HL-60 (cell line): ENCODE results near the gene TSSK2.

Source experiments
- DNase-seq, 2 experiments: peaks; one replicate each; pipeline ENCODE4 v3.0.0-alpha.2; 2010 to 2020; ENCODE audit warnings: low read depth in 1 of 2, low spot score in 1 of 2
- H3K27ac ChIP-seq: fragments of 250-450 bp; sonication (Bioruptor Pico); replicated peaks from 2 replicates; pipeline ENCODE4 v1.5.1; 2020; ENCODE audit warnings: mild to moderate bottlenecking, moderate library complexity
- H3K27me3 ChIP-seq: fragments of 250-450 bp; sonication (Bioruptor Pico); 2 replicates; pipeline ENCODE4 v1.5.1; 2021; ENCODE audit warnings: mild to moderate bottlenecking, moderate library complexity; ENCODE audit not compliant: insufficient read depth, poor library complexity, severe bottlenecking
- H3K4me3 ChIP-seq: replicated peaks from 2 replicates; pipeline ENCODE4 v1.5.1; 2011; ENCODE audit warnings: mild to moderate bottlenecking, control low read depth, low read length; ENCODE audit not compliant: insufficient read depth
- CTCF ChIP-seq: IDR thresholded peaks from one replicate; pipeline ENCODE4 v1.5.1; 2011; ENCODE audit warnings: low read length, control low read depth, inconsistent platforms; ENCODE audit not compliant: insufficient read depth
- GABPA ChIP-seq: IDR thresholded peaks from 2 replicates; pipeline ENCODE4 v1.6.1; 2012; ENCODE audit warnings: low read depth
- POLR2AphosphoS5 ChIP-seq: IDR thresholded peaks from 2 replicates; pipeline ENCODE4 v1.6.1; 2012; ENCODE audit warnings: low read depth
- REST ChIP-seq: IDR thresholded peaks from 2 replicates; pipeline ENCODE4 v1.6.1; 2012; ENCODE audit warnings: low read depth; ENCODE audit not compliant: insufficient replicate concordance
- SPI1 ChIP-seq: IDR thresholded peaks from 2 replicates; pipeline ENCODE4 v1.6.1; 2012; ENCODE audit warnings: low read depth, mild to moderate bottlenecking, borderline replicate concordance

The TSSK2 gene

DNA sequence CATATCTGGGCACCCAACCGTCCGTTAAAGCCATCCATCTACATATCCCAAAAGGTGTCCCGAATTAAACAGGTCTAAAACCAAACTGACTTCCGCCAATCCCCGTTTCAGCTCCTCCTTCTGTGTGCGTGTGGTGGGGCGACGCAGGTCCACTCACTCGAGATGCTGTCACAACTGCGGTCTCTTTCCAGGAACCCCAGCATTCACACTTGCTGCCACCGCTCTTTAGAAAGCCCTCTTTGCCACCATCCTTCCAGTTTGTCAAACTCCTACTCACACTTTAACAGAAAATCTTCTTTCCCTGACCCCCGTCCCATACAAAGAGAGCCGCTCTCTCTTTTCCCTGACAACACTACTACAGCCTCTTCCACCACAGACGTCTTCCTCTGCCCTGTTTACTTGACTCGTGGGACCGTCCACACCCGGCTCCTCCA is 12.9 kb downstream of the TSSK2 start:
- peak in 1 of 2 experiments; percentile 31 for DNase-seq
- Histone ChIP-seq H3K27me3 (peaks cover 11% of the 10 kb centered on the region), H3K4me3 (peak overlapping the region; percentile 99), H3K27ac (peak overlapping the region; percentile 62)
- no peak for TF ChIP-seq SPI1
- TF ChIP-seq GABPA = no peak
- TF ChIP-seq CTCF = no peak
- no peak for TF ChIP-seq POLR2AphosphoS5
- no peak for TF ChIP-seq REST

DNA sequence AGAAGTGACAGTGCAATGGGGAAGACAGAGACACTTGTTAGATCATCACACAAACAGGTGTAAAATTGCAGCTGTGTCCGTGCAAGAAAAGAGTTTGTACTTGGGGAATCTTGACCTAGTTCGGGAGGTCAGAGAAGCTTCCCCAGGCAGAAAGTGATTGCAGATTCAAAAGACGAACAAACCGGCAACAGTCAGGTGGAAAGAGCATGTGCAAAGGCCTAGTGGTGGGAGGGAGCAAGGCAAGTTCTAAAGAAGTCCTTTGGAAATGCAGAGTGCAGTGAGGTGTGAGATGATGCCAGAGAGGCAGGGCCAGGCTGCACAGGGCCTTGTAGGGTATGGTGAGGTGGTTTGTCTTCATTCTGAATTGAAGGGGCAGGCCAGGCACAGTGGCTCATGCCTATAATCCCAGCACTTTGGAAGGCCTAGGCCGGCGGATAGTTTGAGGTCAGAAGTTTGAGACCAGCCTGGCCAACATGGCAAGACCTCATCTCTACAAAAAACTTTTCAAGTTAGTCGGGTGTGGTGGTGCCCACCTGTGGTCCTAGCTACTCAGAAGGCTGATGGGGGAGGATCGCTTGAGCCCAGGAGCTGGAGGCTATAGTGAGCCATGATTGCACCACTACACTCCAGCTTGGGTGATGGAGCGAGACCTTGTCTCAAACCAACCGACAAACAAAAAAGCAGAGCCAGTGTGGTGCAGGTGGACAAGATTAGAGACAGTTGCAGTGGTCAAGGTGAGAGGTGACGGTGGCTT is 15.3 kb downstream of the TSSK2 start:
- H3K27ac ChIP-seq = no peak overlapping the region
- peaks cover 27% of the 10 kb centered on the region for H3K27me3 ChIP-seq
- no peak overlapping the region for H3K4me3 ChIP-seq
- DNase-seq = no peak
- TF ChIP-seq GABPA (no peak), CTCF (no peak), SPI1 (no peak), REST (no peak), POLR2AphosphoS5 (no peak)

- TF ChIP-seq REST (no peak), POLR2AphosphoS5 (no peak), GABPA (no peak), SPI1 (no peak), CTCF (no peak)
- no peak for DNase-seq
- Histone ChIP-seq H3K4me3 (no peak overlapping the region), H3K27me3 (peaks cover 32% of the 10 kb centered on the region), H3K27ac (no peak overlapping the region)
Observed at GRCh38 chr22:19147195-19147780, 16.2 kb downstream of the TSSK2 start.
